ENCODE measurements around the gene RDX.

DNA sequence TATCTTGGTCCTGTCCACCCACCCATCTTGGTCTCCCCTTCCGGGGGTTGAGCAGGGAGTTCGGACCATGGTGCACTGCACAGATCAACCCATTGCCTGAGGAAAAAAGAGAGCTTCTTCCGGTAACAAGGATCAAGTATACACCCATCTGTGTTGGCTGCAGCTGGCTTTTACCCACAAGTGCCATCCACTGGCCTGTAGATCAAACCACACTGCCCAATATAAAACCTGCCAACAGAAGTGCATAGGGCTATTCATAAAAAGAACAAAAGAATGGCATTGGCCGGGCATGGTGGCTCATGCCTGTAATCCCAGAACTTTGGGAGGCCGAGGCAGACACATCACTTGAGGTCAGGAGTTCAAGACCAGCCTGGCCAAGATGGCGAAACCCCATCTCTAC, 108.7 kb downstream of the RDX start:
- TF ChIP-seq NFIC (IDR thresholded peaks at IDR 0.05) (no peak), YY1 (IDR thresholded peaks at IDR 0.05; ENCODE audit: low read depth) (no peak), EP300 (IDR thresholded peaks at IDR 0.05; ENCODE audit: borderline replicate concordance) (no peak)
- TF ChIP-seq, protein P1, sequence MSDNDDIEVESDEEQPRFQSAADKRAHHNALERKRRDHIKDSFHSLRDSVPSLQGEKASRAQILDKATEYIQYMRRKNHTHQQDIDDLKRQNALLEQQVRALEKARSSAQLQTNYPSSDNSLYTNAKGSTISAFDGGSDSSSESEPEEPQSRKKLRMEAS (IDR thresholded peaks at IDR 0.05) = no peak
